ENCODE measurements around the gene ACOT7. TPM values are rescaled to one million over a fixed set of nuclear protein-coding genes. Genes with fewer than 3 reads are reported as not detected.

The ACOT7 gene
- total RNA-seq, 1 experiment from 2014 or later, result 120 TPM

- no peaks in the 10 kb centered on the region; the same call in 1 of the 2 replicates for H3K36me3 ChIP-seq (ENCODE audit: control insufficient read depth, insufficient read depth, low read length)
- TF ChIP-seq REST (IDR thresholded peaks at IDR 0.05; ENCODE audit: insufficient read depth in 1 of 2, low read depth in 2 of 2, low read length in 1 of 2) (no peak), CTCF (IDR thresholded peaks at IDR 0.05) (peak; percentile 93), POLR2AphosphoS5 (IDR thresholded peaks at IDR 0.05; ENCODE audit: low read depth, low read length) (no peak)
- BruUV-seq (replicated peaks), result no TSS peak
- ATAC-seq (peak; percentile 80), DNase-seq (ENCODE audit: low read depth, low spot score) (no peak)
- in situ Hi-C loops (cut with HindIII; ENCODE audit: low pct_unique_long_range_greater_than_20kb, low sequenced_read_pairs), result no loop called here
- POLR2A ChIA-PET, result interaction anchor here (0.5 to 0.6 kb wide), 2 partner anchors 20 to 75 kb away, joined by 6 read pairs; no protein-coding TSS in a partner anchor
- H3K9me3 ChIP-seq (ENCODE audit: control insufficient read depth, insufficient read depth, low read depth, low read length), result no peaks in the 10 kb centered on the region
- H3K27me3 ChIP-seq (ENCODE audit: control insufficient read depth, insufficient read depth, low read length), result no peaks in the 10 kb centered on the region
- intact Hi-C loops (cut with micrococcal nuclease; ENCODE audit: unreplicated experiment), result loop anchor here (5.0 kb wide), 1 partner anchor 167 kb away; no protein-coding TSS in a partner anchor
- peak overlapping the region in 1 of 2 experiments; percentile 28; a peak in 2 of 4 replicates for H3K4me3 ChIP-seq (ENCODE audit: low read depth in 2 of 2, low read length in 2 of 2)
- 0 out of 2 replicates have a peak overlapping the region, but pooled peaks have one; percentile 8 for H3K27ac ChIP-seq (ENCODE audit: low read length)
- CTCF ChIA-PET, result interaction anchor here (0.6 to 1.4 kb wide), 5 partner anchors 9 to 286 kb away, joined by 3 to 6 read pairs (median 3); no protein-coding TSS in a partner anchor
- H3K4me1 ChIP-seq (ENCODE audit: control insufficient read depth, insufficient read depth, low read length), result peaks cover 17% of the 10 kb centered on the region
Observed at GRCh38 chr1:6414443-6414844, 20.9 kb upstream of the ACOT7 start.

- Histone ChIP-seq H3K4me1 (ENCODE audit: control insufficient read depth, insufficient read depth, low read length) (peaks cover 14% of the 10 kb centered on the region), H3K4me3 (ENCODE audit: low read depth in 2 of 2, low read length in 2 of 2) (no peak overlapping the region), H3K27ac (ENCODE audit: low read length) (no peak overlapping the region), H3K9me3 (ENCODE audit: control insufficient read depth, insufficient read depth, low read depth, low read length) (no peaks in the 10 kb centered on the region), H3K36me3 (ENCODE audit: control insufficient read depth, insufficient read depth, low read length) (no peaks in the 10 kb centered on the region), H3K27me3 (ENCODE audit: control insufficient read depth, insufficient read depth, low read length) (no peaks in the 10 kb centered on the region)
- peak; percentile 57 for ATAC-seq
- POLR2A ChIA-PET, result no interaction called here
- no TSS peak for BruUV-seq (replicated peaks)
- TF ChIP-seq CTCF (IDR thresholded peaks at IDR 0.05), result no peak
- TF ChIP-seq REST (IDR thresholded peaks at IDR 0.05; ENCODE audit: insufficient read depth in 1 of 2, low read depth in 2 of 2, low read length in 1 of 2), result no peak
- no peak for TF ChIP-seq POLR2AphosphoS5 (IDR thresholded peaks at IDR 0.05; ENCODE audit: low read depth, low read length)
- TF ChIP-seq SIN3A (IDR thresholded peaks at IDR 0.05; ENCODE audit: borderline replicate concordance, insufficient read depth, low read depth, low read length), result no peak
- TF ChIP-seq TCF7L2 (IDR thresholded peaks at IDR 0.05; ENCODE audit: low read depth, low read length), result no peak
- DNase-seq (ENCODE audit: low read depth, low spot score), result no peak
- intact Hi-C loops (cut with micrococcal nuclease; ENCODE audit: unreplicated experiment) (loop anchor here (5.0 kb wide), 1 partner anchor 166 kb away; no protein-coding TSS in a partner anchor), in situ Hi-C loops (cut with HindIII; ENCODE audit: low pct_unique_long_range_greater_than_20kb, low sequenced_read_pairs) (no loop called here)
- CTCF ChIA-PET, result interaction anchor here (1.0 kb wide), 1 partner anchor 27 kb away, joined by 3 read pairs; no protein-coding TSS in a partner anchor
Observed at GRCh38 chr1:6412896-6413295, 19.3 kb upstream of the ACOT7 start.

Data from Panc1 (cell line).